HUDEP-2 (cell line): ENCODE measurements around the gene CDC42BPA.

ENCODE experiments used
- DNase-seq, 76 experiments: peaks; one replicate each; lab custom pipeline; 2025; ENCODE audit not compliant: unreplicated experiment in 76 of 76; lab: John Stamatoyannopoulos, UW

CDC42BPA gene

DNA sequence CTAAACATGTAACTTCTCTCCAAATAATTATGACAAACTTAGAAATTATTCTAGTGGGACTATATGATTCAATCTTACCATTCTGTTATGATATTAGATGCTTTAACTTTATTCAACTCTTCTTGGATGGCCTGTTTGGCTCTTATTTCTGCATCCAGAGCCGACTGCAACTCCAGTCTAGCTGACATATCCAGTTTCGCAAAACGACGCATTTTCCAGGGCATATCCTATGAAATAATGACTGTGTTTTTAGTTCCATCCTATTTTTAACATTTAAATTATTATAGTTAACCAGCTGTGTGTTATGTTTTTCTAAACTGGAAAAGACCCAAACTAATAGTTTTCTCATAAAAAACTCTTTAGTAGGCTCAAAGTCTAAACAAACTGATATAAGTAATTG, 244.5 kb downstream of the CDC42BPA start:
- DNase-seq: no peak

DNA sequence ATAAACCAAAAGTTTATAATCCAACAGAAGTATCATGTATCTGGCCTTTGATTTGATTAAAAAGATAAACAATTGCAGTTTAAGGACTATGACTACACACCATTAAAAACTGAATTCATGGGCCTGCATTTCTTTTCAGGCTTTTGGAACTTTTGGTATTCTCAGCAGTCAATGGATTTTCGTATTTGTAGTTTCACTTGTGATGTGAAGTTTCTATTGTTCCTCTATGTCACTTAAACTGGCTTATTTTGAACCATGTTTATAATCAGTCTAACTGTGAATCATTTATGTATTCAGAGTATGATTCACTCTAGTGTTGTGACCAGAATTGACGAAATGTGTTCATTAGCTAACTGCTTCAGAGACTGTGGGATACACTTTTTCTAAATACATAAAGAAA, 245.3 kb downstream of the CDC42BPA start:
- no peak for DNase-seq

DNA sequence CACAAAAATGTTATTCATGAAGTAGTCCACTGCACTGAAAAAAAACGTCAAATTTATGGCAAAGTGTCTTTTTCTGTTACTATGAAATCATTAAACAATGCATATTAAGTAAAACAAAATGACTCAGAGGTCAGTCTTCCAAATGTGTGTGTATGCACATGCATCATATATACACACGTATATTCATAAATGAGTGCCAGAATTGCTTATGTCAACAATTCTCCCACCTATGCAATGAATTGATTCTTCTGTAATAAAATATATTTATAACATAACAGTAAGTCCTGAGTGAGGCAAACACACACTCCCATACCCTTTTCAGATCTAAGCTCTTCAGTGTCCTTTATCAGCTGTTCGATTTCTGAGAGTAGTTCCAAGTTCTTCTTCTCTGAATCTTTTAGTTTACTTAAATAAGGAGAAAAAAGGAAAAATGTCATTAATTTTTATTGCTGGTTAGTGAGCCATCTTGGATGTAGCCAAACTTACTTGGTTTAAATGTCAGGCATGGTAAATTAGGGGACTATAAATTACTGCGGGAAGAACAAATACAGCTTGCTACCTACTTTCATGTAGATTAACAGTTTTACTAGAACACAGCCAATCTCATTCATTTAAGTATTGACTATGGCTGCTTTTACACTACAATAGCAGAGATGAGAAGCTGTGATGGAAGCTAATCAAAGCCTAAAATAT, 246.3 kb downstream of the CDC42BPA start:
- no peak for DNase-seq

DNA sequence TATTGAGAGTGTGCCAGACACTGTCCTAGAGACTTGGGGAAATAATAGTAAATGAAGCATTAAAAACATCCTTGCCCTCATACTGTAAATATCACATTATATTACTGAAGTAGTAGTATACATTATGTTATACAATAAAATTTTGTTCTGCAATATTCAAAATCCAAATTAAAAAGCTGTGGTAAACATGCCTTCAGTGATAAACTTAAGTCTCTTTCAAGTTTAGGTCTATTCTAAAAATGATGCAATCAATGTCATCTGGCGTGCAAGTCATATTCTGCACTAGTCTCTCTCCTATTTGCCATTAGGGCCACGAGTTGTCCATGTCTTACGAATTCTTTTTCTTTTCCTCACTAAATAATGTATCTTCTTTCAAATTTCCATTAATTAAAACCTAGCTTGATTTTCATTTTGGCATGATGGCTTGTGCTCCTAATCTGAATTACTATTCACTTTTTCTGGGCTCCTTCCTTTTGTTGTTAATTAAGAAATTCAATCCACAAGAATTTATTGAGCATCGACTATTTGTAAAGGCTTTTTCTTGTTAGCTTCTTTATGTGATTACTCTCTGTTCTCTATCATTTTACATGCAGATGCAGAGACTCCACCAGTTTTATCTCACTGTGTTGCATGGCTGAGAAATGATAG, 247.5 kb downstream of the CDC42BPA start:
- no peak for DNase-seq

DNA sequence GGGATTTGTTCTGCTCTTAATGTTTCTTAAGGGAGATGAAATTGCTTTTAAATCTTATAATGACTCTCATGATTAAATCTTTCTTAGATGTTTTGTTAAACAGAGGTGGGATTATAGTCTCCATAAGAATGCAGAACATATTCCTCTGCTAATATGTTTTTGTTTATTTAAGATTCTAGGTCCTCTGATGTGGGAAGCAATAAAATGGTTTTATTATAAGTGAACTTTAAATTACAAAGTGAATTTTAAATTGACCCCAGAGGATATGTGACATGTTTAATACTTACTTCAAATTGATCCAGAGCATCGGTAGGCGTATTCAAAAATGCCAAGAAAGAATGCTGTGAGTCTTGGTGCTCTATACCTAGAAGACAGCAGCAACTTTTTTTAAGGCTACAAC, 248.8 kb downstream of the CDC42BPA start:
- DNase-seq: no peak

DNA sequence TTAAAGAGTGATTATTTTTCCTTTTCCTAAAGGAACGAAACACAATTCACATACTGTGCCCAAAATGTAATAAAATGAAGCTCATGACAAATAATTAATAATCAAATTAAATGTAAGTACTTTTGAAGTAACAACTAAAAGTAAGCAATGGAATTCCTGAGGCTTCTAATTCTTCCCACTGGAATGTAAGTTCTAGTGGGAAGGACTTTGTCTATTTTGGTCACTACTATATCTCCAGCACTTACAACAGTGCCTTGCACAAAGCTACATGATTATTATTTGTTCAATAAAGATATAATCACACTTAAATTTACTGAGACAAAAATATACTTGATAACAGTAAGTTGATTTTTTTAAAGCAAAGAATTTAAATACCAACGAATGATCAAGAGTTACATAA, 249.4 kb downstream of the CDC42BPA start:
- no peak for DNase-seq

DNA sequence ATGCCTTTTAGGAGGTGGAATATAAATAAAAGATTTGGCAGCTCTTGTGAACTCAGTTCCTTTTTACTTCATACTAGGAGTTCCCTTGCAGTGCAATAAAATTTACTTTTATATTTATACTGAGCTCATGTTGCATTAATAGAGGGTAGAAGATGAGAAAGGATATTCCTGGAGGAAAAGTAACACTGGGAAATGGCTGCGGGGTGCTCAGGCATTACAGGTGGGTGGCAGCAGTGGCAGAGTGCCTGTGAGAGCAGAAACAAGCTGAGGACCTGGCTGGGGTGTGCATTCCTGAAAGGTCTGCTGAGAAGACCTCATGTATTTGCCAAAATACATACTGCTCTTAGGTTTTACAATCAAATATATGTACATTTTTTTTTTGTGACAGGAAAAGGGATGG, 251.3 kb downstream of the CDC42BPA start:
- DNase-seq: no peak

GRCh38 chr1:227065311-227065710, 253.0 kb downstream of the CDC42BPA start:
- DNase-seq: no peak

GRCh38 chr1:227062306-227062705, 256.0 kb downstream of the CDC42BPA start:
- DNase-seq: no peak

DNA sequence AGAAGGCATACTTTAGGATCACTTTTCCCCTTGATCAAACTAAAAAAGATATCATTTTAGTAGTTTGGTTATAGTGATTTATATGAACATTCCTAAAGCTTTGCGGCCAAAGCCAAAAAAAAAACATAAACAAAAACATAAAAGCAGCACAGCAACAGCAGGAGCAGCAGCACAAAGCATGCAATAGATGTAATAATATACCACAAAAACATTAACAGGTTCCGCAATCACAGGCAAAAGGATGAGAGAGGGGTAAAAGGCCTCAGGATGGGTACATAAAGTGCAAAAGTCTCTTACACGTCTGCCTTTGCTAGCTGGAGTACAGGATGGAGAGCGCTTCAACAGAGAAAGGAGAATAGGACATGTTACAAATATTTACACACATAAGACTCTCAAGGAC, 259.2 kb downstream of the CDC42BPA start:
- DNase-seq: no peak

DNA sequence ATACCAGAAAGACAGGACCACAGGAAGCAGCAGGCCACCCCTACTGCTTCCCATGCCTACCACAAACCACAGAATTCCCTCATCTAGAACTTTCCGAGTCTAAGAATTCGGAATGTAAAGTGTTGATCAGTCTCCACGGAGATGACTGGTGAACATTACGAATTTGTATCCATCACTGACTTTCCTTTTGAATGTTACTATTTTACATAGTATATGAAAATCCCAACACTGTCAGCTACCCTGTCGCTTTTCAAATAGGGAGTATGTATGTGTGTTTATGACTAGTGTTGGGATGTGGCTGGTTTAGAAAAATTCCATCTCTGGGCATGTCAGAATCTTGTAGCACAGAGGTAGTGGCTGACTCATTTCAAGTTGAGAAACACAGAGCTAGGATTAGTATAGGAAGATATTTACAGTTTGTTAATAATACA, 260.0 kb downstream of the CDC42BPA start:
- DNase-seq: no peak

DNA sequence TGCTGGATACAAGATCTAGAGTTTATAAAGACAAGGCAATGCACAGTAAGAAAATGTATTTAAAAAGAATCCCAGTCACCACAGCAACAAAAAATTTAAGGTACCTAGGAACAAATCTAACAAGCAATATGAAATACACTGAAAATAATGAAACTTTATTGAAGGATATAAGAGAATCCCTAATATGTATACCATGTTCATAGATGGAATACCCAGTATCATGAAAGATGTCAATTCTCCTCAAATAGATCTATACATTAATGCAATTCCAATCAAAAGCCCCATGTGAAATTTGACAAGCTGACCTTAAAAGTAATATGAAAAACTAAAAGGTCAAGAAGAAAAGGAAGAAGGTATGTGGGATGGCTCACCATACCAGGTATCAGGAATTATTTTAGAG, 269.0 kb downstream of the CDC42BPA start:
- DNase-seq: no peak

DNA sequence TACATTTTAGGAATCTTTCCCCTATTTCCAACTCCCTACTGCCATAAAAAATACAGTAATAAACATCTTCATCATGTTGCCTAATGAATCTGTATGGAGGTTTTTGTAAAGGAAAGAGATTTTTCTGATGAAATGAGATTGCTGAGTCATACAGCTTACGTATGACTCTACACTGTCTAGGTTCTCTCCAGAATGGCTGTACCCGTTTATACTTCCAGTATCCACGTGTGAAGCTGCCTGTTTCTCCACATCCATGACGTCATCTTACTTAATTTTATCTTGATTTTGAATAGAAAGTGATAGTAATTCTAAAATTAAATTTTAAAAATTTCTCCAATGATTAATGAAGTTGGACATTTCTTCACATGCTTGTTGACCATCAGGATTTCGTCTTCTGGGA, 274.5 kb downstream of the CDC42BPA start:
- DNase-seq: no peak

DNA sequence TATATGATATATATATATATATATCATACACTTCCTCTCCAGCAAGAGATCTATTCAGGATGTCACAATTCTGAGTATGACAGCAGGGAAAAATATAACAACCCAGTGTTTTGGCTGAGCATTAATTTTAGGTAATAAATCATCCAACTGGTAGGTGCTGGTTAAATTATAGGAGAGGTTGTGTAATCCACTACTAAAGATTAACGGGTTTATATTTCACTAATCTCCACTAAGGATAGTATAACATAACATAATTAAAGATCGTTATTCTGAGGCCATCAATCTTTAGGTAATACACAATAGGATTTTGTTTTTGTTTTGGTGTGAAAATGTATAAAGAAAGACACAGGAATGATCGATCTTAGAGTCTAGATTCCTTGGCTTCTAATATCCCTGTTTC, 276.0 kb downstream of the CDC42BPA start:
- DNase-seq: no peak

GRCh38 chr1:227038401-227038800, 279.9 kb downstream of the CDC42BPA start:
- DNase-seq: no peak

- no peak for DNase-seq
Observed at GRCh38 chr1:227037121-227037520, 281.2 kb downstream of the CDC42BPA start.

GRCh38 chr1:227035316-227035715, 283.0 kb downstream of the CDC42BPA start:
- DNase-seq: no peak

DNA sequence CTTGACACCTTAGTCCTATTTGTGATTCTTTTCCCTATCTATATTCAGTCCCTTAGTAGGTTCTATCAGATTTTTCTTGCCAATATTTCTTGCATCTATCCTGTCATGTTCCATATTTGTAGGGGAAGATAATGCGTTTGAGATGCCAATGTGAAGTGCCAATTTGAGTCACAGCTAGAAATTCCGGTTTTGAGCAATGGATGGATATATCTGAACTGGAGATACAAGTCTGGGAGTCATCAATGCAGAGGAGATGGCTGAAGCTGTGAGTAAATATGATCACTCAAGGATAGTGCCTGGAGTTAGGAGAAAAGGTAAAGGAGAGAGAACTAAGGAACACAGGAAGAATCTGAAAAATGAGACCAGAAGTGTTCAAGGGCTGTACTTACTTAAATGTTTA, 284.4 kb downstream of the CDC42BPA start:
- DNase-seq: no peak

DNA sequence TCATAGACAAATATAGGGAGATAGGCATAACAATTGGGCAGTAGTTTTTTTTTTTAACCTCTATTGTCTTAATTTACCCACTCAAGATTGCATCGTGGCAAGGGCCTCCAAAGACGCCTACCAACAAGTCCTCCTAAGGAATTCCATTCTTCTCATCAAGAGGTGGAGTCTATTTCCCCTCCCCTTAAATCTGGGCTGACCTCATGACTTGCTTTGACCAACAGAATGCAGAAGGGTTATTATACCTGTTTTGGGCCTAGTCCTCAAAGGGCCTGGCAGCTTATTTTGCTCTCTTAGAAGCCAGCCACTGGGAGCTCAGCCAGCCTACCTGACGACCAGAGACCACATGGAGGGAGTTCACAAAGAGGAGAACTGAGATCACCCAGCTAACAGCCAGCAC, 285.9 kb downstream of the CDC42BPA start:
- DNase-seq: no peak

DNA sequence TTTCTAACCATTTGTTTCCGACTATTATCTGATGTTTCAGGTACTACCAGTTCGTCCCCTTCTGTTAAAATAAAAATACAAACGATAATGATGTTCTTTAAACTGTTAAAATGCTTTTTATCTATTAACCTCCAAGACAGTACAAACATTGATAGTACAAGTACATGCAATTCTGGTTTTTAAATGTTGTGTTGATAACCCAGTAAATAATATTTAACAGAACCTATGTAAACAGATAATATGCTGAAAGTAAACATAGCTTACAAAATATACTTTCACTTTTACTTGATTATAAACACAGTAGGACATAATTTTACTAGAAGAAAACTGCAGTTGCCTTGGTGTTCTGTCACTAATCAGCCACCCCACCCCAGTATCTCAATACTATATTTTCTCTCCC, 301.3 kb downstream of the CDC42BPA start:
- no peak for DNase-seq

DNA sequence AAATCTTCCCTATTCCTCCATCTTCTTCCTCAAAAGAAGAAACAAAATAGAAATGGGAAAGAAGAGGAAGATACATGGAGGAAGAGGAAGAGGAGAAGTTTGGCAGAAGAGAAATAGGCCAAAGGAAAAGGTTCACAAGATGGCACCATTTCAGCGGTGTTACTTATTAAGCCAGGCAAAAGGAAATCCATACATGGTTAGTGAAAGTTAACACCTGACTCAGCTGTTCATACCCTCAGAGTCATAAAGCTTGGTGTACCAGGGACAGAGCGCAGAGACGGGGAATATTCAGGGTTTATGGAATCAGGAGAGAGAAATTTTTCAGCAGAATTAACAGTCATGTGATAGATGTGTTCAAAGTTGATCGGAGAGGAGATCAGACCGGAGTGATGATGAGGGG, 307.6 kb downstream of the CDC42BPA start:
- DNase-seq: no peak

DNA sequence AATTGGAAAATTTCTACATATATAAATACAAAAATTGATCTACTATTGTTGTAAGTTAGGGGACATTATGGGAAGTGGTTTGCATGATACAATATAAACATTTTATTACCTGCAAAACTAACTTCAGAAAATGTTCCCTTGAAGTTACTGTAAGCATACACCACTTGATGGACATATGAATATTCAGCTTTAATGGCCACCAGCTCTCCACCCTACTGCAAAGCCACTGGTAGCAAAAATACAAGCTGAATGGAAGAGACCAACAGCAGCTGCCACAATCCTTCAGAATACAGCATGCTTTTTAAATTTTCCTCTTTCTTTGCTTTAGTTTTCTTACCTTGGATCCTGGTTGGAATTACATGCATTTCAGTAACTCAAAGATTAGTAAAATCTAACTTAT, 308.4 kb downstream of the CDC42BPA start:
- DNase-seq: no peak
